PFSK-1 (cell line): ENCODE results near the gene BICD1.

Experiments
- FOXP2 ChIP-seq: optimal IDR thresholded peaks from 2 replicates; pipeline ENCODE3; 2011; ENCODE audit warnings: borderline replicate concordance, control low read depth, inconsistent platforms; ENCODE audit not compliant: insufficient read depth; ENCODE audit errors: extremely low read length, extremely low read depth
- POLR2AphosphoS5 ChIP-seq: IDR thresholded peaks from 2 replicates; pipeline ENCODE4 v1.6.1; 2012; ENCODE audit warnings: low read depth, mild to moderate bottlenecking, control low read depth, low read length, moderate library complexity
- SIN3A ChIP-seq: IDR thresholded peaks from 2 replicates; pipeline ENCODE4 v1.6.1; 2012; ENCODE audit warnings: mild to moderate bottlenecking, low read length, moderate library complexity, borderline replicate concordance; ENCODE audit not compliant: insufficient read depth
- TAF1 ChIP-seq: IDR thresholded peaks from 2 replicates; pipeline ENCODE4 v1.6.1; 2012; ENCODE audit warnings: low read length, control low read depth, borderline replicate concordance; ENCODE audit not compliant: insufficient read depth
- TF ChIP-seq, protein P1 (sequence below), 2 experiments: IDR thresholded peaks; 2 replicates each; pipeline versions ENCODE4 v1.6.1 to v1.8.0; 2011 to 2012; ENCODE audit warnings: low read depth in 2 of 2, low read length in 2 of 2, control low read depth in 1 of 2, inconsistent platforms in 1 of 2, mild to moderate bottlenecking in 1 of 2, moderate library complexity in 1 of 2; ENCODE audit not compliant: insufficient read depth in 1 of 2

BICD1 gene

DNA sequence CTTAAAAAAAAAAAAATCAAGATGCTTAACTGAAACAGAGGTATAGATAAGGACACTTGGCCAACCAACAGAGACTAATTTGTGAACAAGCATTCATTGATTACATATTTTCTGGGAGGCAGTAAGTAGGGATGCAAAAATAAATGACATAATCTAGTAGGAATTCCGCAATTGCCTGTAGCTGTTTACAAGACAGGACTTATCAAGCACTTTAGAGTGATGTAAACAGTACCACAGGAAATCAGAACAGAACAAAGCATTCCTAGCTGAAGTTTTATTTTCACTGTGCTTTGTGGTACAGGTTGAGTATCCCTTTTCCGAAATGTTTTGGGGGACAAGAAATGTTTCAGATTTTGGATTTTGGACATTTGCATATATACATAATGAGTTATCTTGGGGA, 224.5 kb downstream of the BICD1 start:
- TF ChIP-seq POLR2AphosphoS5, result no peak
- no peak for TF ChIP-seq TAF1
- TF ChIP-seq, protein P1, sequence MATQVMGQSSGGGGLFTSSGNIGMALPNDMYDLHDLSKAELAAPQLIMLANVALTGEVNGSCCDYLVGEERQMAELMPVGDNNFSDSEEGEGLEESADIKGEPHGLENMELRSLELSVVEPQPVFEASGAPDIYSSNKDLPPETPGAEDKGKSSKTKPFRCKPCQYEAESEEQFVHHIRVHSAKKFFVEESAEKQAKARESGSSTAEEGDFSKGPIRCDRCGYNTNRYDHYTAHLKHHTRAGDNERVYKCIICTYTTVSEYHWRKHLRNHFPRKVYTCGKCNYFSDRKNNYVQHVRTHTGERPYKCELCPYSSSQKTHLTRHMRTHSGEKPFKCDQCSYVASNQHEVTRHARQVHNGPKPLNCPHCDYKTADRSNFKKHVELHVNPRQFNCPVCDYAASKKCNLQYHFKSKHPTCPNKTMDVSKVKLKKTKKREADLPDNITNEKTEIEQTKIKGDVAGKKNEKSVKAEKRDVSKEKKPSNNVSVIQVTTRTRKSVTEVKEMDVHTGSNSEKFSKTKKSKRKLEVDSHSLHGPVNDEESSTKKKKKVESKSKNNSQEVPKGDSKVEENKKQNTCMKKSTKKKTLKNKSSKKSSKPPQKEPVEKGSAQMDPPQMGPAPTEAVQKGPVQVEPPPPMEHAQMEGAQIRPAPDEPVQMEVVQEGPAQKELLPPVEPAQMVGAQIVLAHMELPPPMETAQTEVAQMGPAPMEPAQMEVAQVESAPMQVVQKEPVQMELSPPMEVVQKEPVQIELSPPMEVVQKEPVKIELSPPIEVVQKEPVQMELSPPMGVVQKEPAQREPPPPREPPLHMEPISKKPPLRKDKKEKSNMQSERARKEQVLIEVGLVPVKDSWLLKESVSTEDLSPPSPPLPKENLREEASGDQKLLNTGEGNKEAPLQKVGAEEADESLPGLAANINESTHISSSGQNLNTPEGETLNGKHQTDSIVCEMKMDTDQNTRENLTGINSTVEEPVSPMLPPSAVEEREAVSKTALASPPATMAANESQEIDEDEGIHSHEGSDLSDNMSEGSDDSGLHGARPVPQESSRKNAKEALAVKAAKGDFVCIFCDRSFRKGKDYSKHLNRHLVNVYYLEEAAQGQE (IDR thresholded peaks at IDR 0.05; ENCODE audit: insufficient read depth in 1 of 2, low read depth in 2 of 2, low read length in 2 of 2), result no peak
- TF ChIP-seq SIN3A, result no peak

DNA sequence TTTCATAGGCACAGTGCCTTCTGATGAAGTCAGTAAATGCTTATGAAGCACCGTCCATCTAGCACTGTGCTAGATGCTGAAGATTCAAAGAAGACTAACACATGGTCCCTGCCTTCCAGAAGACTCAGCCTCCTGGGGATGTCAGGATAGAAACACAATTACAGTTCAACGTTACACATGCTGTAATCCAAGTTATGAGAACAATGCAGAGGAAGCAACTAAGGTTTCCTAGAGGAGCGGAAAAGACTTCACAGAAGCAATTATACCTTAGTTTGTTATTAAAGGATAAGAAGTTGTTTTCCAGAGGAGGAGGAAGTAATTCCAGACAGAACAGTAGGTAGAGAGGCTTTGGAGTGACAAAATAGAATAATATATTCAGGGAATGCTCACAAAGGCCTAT, 225.8 kb downstream of the BICD1 start:
- TF ChIP-seq FOXP2 (no peak), POLR2AphosphoS5 (no peak), TAF1 (no peak), SIN3A (no peak)
- TF ChIP-seq, protein P1 (IDR thresholded peaks at IDR 0.05; ENCODE audit: insufficient read depth in 1 of 2, low read depth in 2 of 2, low read length in 2 of 2), result no peak

DNA sequence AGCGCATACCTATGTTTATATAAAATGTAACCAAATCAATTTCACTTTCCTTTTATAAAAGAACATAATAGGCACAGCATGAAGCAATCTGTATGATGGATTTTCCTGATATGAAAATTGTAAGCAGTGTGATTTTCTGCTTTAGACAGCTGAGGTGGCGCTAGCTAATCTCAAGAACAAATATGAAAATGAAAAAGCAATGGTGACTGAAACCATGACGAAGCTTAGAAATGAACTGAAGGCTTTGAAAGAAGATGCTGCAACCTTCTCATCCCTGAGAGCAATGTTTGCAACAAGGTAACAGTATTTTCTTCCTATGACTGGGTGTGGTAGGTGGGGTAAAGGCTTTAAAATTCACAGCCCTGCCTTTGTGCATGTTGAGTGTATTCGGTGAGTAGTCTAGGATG, 227.7 kb downstream of the BICD1 start:
- TF ChIP-seq SIN3A, result no peak
- TF ChIP-seq TAF1, result no peak
- TF ChIP-seq, protein P1 (IDR thresholded peaks at IDR 0.05; ENCODE audit: insufficient read depth in 1 of 2, low read depth in 2 of 2, low read length in 2 of 2), result no peak
- TF ChIP-seq FOXP2, result no peak
- TF ChIP-seq POLR2AphosphoS5, result no peak

DNA sequence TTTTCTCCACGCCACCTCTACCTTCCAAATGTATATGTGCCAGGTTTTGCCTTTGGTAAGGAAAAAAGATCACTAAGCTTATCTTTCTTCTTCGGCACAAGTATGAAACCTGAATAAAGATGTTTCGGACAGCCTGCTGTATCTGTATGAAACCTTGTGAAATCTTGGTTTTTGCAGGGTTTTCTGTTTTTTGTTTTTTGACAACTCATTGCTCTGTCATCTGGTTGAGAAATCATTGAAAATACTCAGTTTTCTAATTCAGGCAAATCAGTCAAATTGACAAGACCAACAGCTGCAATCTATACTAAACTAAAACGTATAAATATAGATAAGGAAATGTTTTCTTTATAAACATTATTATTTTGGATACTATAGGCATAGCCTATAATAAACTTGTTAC, 229.6 kb downstream of the BICD1 start:
- TF ChIP-seq SIN3A (no peak), TAF1 (no peak), FOXP2 (no peak), POLR2AphosphoS5 (no peak)
- TF ChIP-seq, protein P1 (IDR thresholded peaks at IDR 0.05; ENCODE audit: insufficient read depth in 1 of 2, low read depth in 2 of 2, low read length in 2 of 2), result no peak

DNA sequence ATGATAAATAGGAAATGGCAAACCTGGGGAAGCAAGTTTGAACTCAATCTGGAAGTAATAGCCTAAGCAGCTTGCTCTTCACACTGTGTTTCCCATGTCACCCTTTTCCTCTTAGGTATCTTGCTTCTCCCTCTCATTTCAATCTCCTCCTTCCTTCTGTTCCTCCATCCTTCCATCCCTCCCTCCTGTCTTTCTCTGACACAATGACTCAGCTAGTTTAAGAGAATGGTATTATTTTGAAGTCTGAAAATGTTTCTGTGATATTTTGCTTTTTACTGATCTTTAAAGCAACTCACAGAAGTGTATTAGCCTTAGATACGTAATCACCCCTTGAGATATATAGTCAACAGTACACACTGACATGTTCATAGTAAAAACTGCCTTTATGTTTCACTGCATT, 236.8 kb downstream of the BICD1 start:
- no peak for TF ChIP-seq POLR2AphosphoS5
- TF ChIP-seq SIN3A, result no peak
- TF ChIP-seq, protein P1 (IDR thresholded peaks at IDR 0.05; ENCODE audit: insufficient read depth in 1 of 2, low read depth in 2 of 2, low read length in 2 of 2), result no peak
- no peak for TF ChIP-seq TAF1
- no peak for TF ChIP-seq FOXP2
